ENCODE measurements around the gene KCTD11.

- TF ChIP-seq EP300 (IDR thresholded peaks at IDR 0.05; ENCODE audit: low read depth in 2 of 2, low read length in 2 of 2) (no peak), EP300 (CRISPR knock-in tag; IDR thresholded peaks at IDR 0.05; ENCODE audit: borderline replicate concordance) (no peak), ZNF34 (CRISPR knock-in tag; IDR thresholded peaks at IDR 0.05; ENCODE audit: borderline replicate concordance) (no peak)
- TF ChIP-seq, protein P1, sequence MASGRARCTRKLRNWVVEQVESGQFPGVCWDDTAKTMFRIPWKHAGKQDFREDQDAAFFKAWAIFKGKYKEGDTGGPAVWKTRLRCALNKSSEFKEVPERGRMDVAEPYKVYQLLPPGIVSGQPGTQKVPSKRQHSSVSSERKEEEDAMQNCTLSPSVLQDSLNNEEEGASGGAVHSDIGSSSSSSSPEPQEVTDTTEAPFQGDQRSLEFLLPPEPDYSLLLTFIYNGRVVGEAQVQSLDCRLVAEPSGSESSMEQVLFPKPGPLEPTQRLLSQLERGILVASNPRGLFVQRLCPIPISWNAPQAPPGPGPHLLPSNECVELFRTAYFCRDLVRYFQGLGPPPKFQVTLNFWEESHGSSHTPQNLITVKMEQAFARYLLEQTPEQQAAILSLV (CRISPR knock-in tag; IDR thresholded peaks at IDR 0.05; ENCODE audit: borderline replicate concordance): no peak
These were observed 37.9 kb upstream of the KCTD11 start for GRCh38 chr17:7313890-7314718.
